B cell (primary cell): ENCODE data around the gene APOL5. TPM values are rescaled to one million over a fixed set of nuclear protein-coding genes. Genes with fewer than 3 reads are reported as not detected.

ENCODE experiments used
- ATAC-seq: fragments of 200-7000 bp; cut with Tn5 transposase; one replicate; pipeline ENCODE4 v1.10.0; 2021; ENCODE audit warnings: low read depth, mild to moderate bottlenecking, moderate number of reproducible peaks, moderate library complexity
- CTCF ChIA-PET: fragments of 350-600 bp; sonication (Branson Sonifier 250); formaldehyde crosslinking; loops from one replicate; lab custom pipeline; 2021; ENCODE audit warnings: antibody characterized with exemption, inconsistent platforms; lab: Charles Lee
- POLR2A ChIA-PET: fragments of 350-600 bp; sonication (Branson Sonifier 250); formaldehyde crosslinking; loops from one replicate; lab custom pipeline; 2021; ENCODE audit warnings: antibody characterized with exemption; lab: Charles Lee
- DNase-seq: peaks from one replicate; pipeline ENCODE4 v3.0.0; 2013
- H2AFZ ChIP-seq: 2 replicates; pipeline ENCODE4 v1.6.1; 2012; ENCODE audit warnings: mild to moderate bottlenecking, low read depth, low read length; ENCODE audit not compliant: insufficient read depth, poor library complexity, severe bottlenecking
- H3K27ac ChIP-seq, 2 donors: 1 replicate in 1 of 2; 2 replicates in 1 of 2; pipeline ENCODE4 v1.5.1; 2012 to 2013; ENCODE audit warnings: low read length in 2 of 2, mild to moderate bottlenecking in 2 of 2, moderate library complexity in 1 of 2
- H3K27me3 ChIP-seq, 4 experiments: fragments of 200-600 bp in 1 of 4; sonication (generic) in 1 of 4; replicated peaks in 1 of 4; 1 replicate in 2 of 4; 2 replicates in 2 of 4; pipeline versions ENCODE4 v1.6.1 to v1.7.0; 2013 to 2016; ENCODE audit warnings: low read length in 3 of 4, mild to moderate bottlenecking in 2 of 4, mixed read lengths in 1 of 4, moderate library complexity in 1 of 4; ENCODE audit not compliant: insufficient read depth in 4 of 4, control insufficient read depth in 3 of 4; ENCODE audit errors: control extremely low read depth in 1 of 4
- H3K36me3 ChIP-seq, 2 experiments: replicated peaks in 1 of 2; 1 replicate in 1 of 2; 2 replicates in 1 of 2; pipeline versions ENCODE4 v1.6.1 to v1.7.1; 2013; ENCODE audit warnings: low read length in 1 of 2; ENCODE audit not compliant: insufficient read depth in 2 of 2, control insufficient read depth in 1 of 2; ENCODE audit errors: control extremely low read depth in 1 of 2, extremely low read depth in 1 of 2
- H3K4me1 ChIP-seq, 2 donors: fragments of 200-600 bp in 1 of 2; sonication (generic) in 1 of 2; 1 replicate in 1 of 2; 2 replicates in 1 of 2; pipeline versions ENCODE4 v1.5.1 to v1.6.1; 2013 to 2017; ENCODE audit warnings: low read length in 2 of 2; ENCODE audit not compliant: control insufficient read depth in 2 of 2, insufficient read depth in 2 of 2
- H3K4me2 ChIP-seq: replicated peaks from 2 replicates; pipeline ENCODE3; 2012; ENCODE audit warnings: mild to moderate bottlenecking, low read depth, low read length; ENCODE audit not compliant: poor library complexity, severe bottlenecking
- H3K4me3 ChIP-seq, 5 experiments: fragments of 200-600 bp in 1 of 5; sonication (generic) in 1 of 5; 1 replicate in 3 of 5; 2 replicates in 2 of 5; pipeline versions ENCODE4 v1.5.1 to v1.7.0; 2011 to 2016; ENCODE audit warnings: low read length in 4 of 5, mild to moderate bottlenecking in 4 of 5, low read depth in 2 of 5, control low read depth in 1 of 5, moderate library complexity in 1 of 5; ENCODE audit not compliant: insufficient read depth in 1 of 5; ENCODE audit errors: control extremely low read depth in 1 of 5, extremely low read depth in 1 of 5
- H3K79me2 ChIP-seq: fragments of 200-600 bp; sonication (generic); one replicate; pipeline ENCODE4 v1.6.0; 2016; ENCODE audit warnings: low read length; ENCODE audit not compliant: control insufficient read depth, insufficient read depth
- H3K9ac ChIP-seq: fragments of 200-600 bp; sonication (generic); 2 replicates; pipeline ENCODE4 v1.6.1; 2017; ENCODE audit warnings: mild to moderate bottlenecking, low read length, moderate library complexity
- H3K9me3 ChIP-seq, 3 donors: one replicate each; pipeline versions ENCODE4 v1.6.1 to v1.7.1; 2013; ENCODE audit warnings: low read length in 2 of 3; ENCODE audit not compliant: control insufficient read depth in 2 of 3, insufficient read depth in 1 of 3; ENCODE audit errors: control extremely low read depth in 1 of 3
- H4K20me1 ChIP-seq: 2 replicates; pipeline ENCODE4 v1.6.0; 2012; ENCODE audit warnings: mild to moderate bottlenecking, low read length; ENCODE audit not compliant: insufficient read depth, control insufficient read depth, poor library complexity, severe bottlenecking
- H3K27ac Mint-ChIP-seq: one replicate; pipeline ENCODE4 v1.8.0; 2021; ENCODE audit warnings: mixed read lengths
- H3K27me3 Mint-ChIP-seq: one replicate; pipeline ENCODE4 v1.8.0; 2021; ENCODE audit warnings: mixed read lengths
- H3K4me1 Mint-ChIP-seq: one replicate; pipeline ENCODE4 v1.8.0; 2021; ENCODE audit warnings: mixed read lengths
- H3K4me3 Mint-ChIP-seq: one replicate; pipeline ENCODE4 v1.8.0; 2021; ENCODE audit warnings: mixed read lengths
- H3K9me3 Mint-ChIP-seq: one replicate; pipeline ENCODE4 v1.8.0; 2022; ENCODE audit warnings: mixed read lengths; ENCODE audit not compliant: insufficient read depth
- CTCF ChIP-seq: fragments of 200-600 bp; IDR thresholded peaks from one replicate; pipeline ENCODE4 v1.8.0; 2022; ENCODE audit warnings: antibody characterized with exemption, mild to moderate bottlenecking
- EZH2 ChIP-seq: IDR thresholded peaks from 2 replicates; pipeline ENCODE4 v1.6.1; 2012; ENCODE audit warnings: borderline replicate concordance, low read depth, mild to moderate bottlenecking, moderate library complexity, low read length; ENCODE audit not compliant: insufficient read depth, poor library complexity, severe bottlenecking
- WGBS: methylation state at CpG from one replicate; pipeline ENCODE4 v1.1.5; 2013; ENCODE audit warnings: missing lambda C conversion rate; ENCODE audit not compliant: insufficient coverage; 5-methylcytosine and 5-hydroxymethylcytosine counted together
- intact Hi-C: fragments of 100-400 bp; cut with micrococcal nuclease; formaldehyde crosslinking; loops from one replicate; pipeline ENCODE4 v1.10.0; 2022
- polyA plus RNA-seq: library from polyadenylated mRNA; depleted of rRNA; stranded (reverse); fragments of >200 nt; gene quantifications from 2 replicates; pipeline ENCODE4 v1.2.3, GENCODE V29; 2012
- total RNA-seq, 2 donors: library from RNA; stranded (reverse); fragments of 120-200 nt in 1 of 2; gene quantifications; 1 replicate in 1 of 2; 2 replicates in 1 of 2; pipeline versions ENCODE4 v1.2.3 to v1.2.4, GENCODE V29; 2013 to 2022

Gene APOL5
- total and polyA plus RNA-seq, 2 donors (not counting 1 experiment from before 2014, with no cell fraction given) = not detected

- DNase-seq (no peak), ATAC-seq (no peak)
- Histone ChIP-seq H4K20me1 (no peaks in the 10 kb centered on the region), H2AFZ (no peak overlapping the region), H3K4me1 (peaks cover 3 to 4% of the 10 kb centered on the region in 2 donors), H3K4me3 (no peak overlapping the region), H3K36me3 (no peaks in the 10 kb centered on the region), H3K9ac (no peak overlapping the region), H3K27ac (no peak overlapping the region), H3K27me3 (peaks cover 0 to 55% (median 48%) of the 10 kb centered on the region in 4 experiments), H3K79me2 (no peaks in the 10 kb centered on the region), H3K9me3 (peaks cover 0 to 2% (median 0%) of the 10 kb centered on the region in 3 donors), H3K4me2 (no peak overlapping the region)
- 94% methylated on average over 11 of the region's 12 CpGs for WGBS
- peaks cover 75% of the 10 kb centered on the region for H3K27me3 Mint-ChIP-seq
- CTCF ChIA-PET = interaction anchor here (0.6 kb wide), 1 partner anchor 34 kb away, joined by 3 read pairs; no protein-coding TSS in a partner anchor
- H3K4me1 Mint-ChIP-seq = peaks cover 1% of the 10 kb centered on the region
- H3K4me3 Mint-ChIP-seq = no peak overlapping the region
- H3K9me3 Mint-ChIP-seq = no peaks in the 10 kb centered on the region
- H3K27ac Mint-ChIP-seq = no peak overlapping the region
- TF ChIP-seq EZH2 (no peak), CTCF (no peak)
- intact Hi-C loops = no loop called here
- POLR2A ChIA-PET = no interaction called here
These were observed 21.6 kb downstream of the APOL5 start for GRCh38 chr22:35739076-35739930.

GRCh38 chr22:35739931-35740380 lies 22.3 kb downstream of the APOL5 start:
- POLR2A ChIA-PET = no interaction called here
- no peaks in the 10 kb centered on the region for H3K79me2 ChIP-seq

More at GRCh38 chr22:35739931-35740380, 22.3 kb downstream of the APOL5 start:
- 92% methylated on average over 2 of the region's 3 CpGs for WGBS
- Histone ChIP-seq H3K4me2 (no peak overlapping the region), H3K36me3 (no peaks in the 10 kb centered on the region), H2AFZ (no peak overlapping the region), H3K27ac (no peak overlapping the region), H3K4me1 (peaks cover 3 to 11% of the 10 kb centered on the region in 2 donors), H4K20me1 (no peaks in the 10 kb centered on the region), H3K4me3 (no peak overlapping the region), H3K9me3 (peaks cover 0 to 2% (median 0%) of the 10 kb centered on the region in 3 donors), H3K27me3 (peaks cover 0 to 61% (median 54%) of the 10 kb centered on the region in 4 experiments), H3K9ac (no peak overlapping the region)
- Mint-ChIP-seq H3K27ac (no peak overlapping the region), H3K27me3 (peaks cover 82% of the 10 kb centered on the region), H3K4me1 (peaks cover 7% of the 10 kb centered on the region), H3K9me3 (no peaks in the 10 kb centered on the region), H3K4me3 (no peak overlapping the region)
- ATAC-seq (no peak), DNase-seq (no peak)
- CTCF ChIA-PET = no interaction called here
- intact Hi-C loops = no loop called here
- no peak for TF ChIP-seq CTCF
- TF ChIP-seq EZH2 = no peak
